Measurements from ENCODE around the gene SLC45A1. TPM values are rescaled to one million over a fixed set of nuclear protein-coding genes. Genes with fewer than 3 reads are reported as not detected.

The SLC45A1 gene
- total RNA-seq, 2 donors from 2014 or later: 4.4 to 6.0 TPM

GRCh38 chr1:8318436-8318835 is 522 bp downstream of the SLC45A1 start:
- H3K9me3 ChIP-seq: no peaks in the 10 kb centered on the region
- H3K4me1 ChIP-seq (ENCODE audit: control insufficient read depth in 1 of 2, low read depth in 2 of 2): peaks cover 2 to 31% of the 10 kb centered on the region in 2 donors
- TF ChIP-seq CTCF (IDR thresholded peaks at IDR 0.05): peak; percentile 3
- H3K27ac ChIP-seq: peak overlapping the region; percentile 5 to 52
- H3K36me3 ChIP-seq: no peaks in the 10 kb centered on the region
- peak overlapping the region; percentile 80 for H3K4me3 ChIP-seq
- no peaks in the 10 kb centered on the region for H3K27me3 ChIP-seq (replicated peaks; ENCODE audit: insufficient read depth)
- no peak for ATAC-seq (ENCODE audit: insufficient number of reproducible peaks, low FRiP score, low read depth)
- no peak for DNase-seq (ENCODE audit: low spot score)

DNA sequence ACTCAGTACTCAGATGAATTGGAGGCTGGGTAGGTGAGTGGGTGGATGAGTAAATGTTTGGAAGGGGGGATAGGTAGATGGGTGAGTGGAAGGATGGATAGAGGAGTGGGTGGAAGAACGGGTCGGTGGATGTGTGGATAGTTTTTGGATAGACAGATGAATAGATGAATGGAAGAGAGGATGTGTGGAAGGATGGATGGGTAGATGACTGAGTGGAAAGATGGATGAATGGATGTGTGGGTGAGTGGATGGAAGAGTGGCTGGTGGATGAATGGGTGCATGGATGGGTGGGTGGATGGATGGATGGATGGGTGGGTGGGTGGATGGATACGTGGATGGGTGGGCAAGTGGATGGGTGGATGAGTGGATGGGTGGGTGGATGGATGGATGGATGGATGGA is 3.7 kb downstream of the SLC45A1 start:
- Histone ChIP-seq H3K4me1 (ENCODE audit: control insufficient read depth in 1 of 2, low read depth in 2 of 2) (peaks cover 6 to 31% of the 10 kb centered on the region in 2 donors), H3K4me3 (no peak overlapping the region), H3K36me3 (no peaks in the 10 kb centered on the region), H3K27ac (no peak overlapping the region), H3K27me3 (replicated peaks; ENCODE audit: insufficient read depth) (no peaks in the 10 kb centered on the region), H3K9me3 (no peaks in the 10 kb centered on the region)
- no peak for TF ChIP-seq CTCF (IDR thresholded peaks at IDR 0.05)
- ATAC-seq (ENCODE audit: insufficient number of reproducible peaks, low FRiP score, low read depth): no peak
- DNase-seq (ENCODE audit: low spot score): no peak

DNA sequence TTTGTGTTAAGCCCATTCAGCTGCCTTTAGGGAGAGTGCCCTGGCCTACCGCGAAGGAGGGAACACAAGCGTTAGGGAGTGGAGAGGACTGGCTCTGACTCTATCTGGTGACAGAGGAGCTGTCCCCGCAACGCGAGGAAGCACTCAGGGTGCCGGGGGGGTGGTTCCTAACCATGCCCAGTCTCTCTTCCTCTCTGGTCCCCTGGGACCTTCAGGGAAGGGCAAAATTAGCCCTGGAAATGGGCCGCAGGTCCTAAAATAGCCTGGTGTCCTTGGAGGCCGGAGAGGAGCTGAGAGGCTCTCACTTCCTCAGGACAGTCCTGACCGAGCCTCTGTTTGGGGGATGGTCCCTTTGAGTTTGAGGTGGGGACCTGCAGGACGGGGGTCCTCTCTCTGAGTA is 5.8 kb downstream of the SLC45A1 start:
- Histone ChIP-seq H3K4me1 (ENCODE audit: control insufficient read depth in 1 of 2, low read depth in 2 of 2) (peaks cover 5 to 21% of the 10 kb centered on the region in 2 donors), H3K27me3 (replicated peaks; ENCODE audit: insufficient read depth) (no peaks in the 10 kb centered on the region), H3K9me3 (no peaks in the 10 kb centered on the region), H3K36me3 (no peaks in the 10 kb centered on the region), H3K27ac (peak overlapping the region; percentile 25 to 68), H3K4me3 (peak overlapping the region; percentile 39)
- peak; percentile 48 for ATAC-seq (ENCODE audit: insufficient number of reproducible peaks, low FRiP score, low read depth)
- no peak for TF ChIP-seq CTCF (IDR thresholded peaks at IDR 0.05)
- DNase-seq (ENCODE audit: low spot score): no peak

DNA sequence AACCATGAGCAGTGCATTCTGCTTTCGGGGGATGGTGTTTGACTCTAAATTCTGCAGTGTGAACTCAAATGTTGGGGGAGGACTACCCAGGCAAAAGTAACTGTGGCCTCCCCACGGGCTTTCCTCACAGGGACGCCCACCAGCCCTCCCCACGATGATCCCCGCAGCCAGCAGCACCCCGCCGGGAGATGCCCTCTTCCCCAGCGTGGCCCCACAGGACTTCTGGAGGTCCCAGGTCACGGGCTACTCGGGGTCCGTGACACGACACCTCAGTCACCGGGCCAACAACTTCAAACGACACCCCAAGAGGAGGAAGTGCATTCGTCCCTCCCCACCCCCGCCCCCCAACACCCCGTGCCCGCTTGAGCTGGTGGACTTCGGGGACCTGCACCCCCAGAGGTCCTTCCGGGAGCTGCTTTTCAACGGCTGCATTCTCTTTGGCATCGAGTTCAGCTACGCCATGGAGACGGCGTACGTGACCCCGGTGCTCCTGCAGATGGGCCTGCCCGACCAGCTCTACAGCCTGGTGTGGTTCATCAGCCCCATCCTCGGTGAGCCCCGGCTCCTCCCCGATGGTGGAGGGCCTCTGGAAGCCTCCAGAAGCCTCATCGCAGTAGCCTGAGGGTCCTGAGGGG is 6.4 kb downstream of the SLC45A1 start:
- DNase-seq (ENCODE audit: low spot score) (no peak), ATAC-seq (ENCODE audit: insufficient number of reproducible peaks, low FRiP score, low read depth) (no peak)
- H3K27me3 ChIP-seq (replicated peaks; ENCODE audit: insufficient read depth): no peaks in the 10 kb centered on the region
- peak overlapping the region; percentile 25 to 68 for H3K27ac ChIP-seq
- TF ChIP-seq CTCF (IDR thresholded peaks at IDR 0.05): no peak
- peak overlapping the region; percentile 39 for H3K4me3 ChIP-seq
- no peaks in the 10 kb centered on the region for H3K36me3 ChIP-seq
- H3K9me3 ChIP-seq: no peaks in the 10 kb centered on the region
- peaks cover 7 to 19% of the 10 kb centered on the region in 2 donors for H3K4me1 ChIP-seq (ENCODE audit: control insufficient read depth in 1 of 2, low read depth in 2 of 2)

DNA sequence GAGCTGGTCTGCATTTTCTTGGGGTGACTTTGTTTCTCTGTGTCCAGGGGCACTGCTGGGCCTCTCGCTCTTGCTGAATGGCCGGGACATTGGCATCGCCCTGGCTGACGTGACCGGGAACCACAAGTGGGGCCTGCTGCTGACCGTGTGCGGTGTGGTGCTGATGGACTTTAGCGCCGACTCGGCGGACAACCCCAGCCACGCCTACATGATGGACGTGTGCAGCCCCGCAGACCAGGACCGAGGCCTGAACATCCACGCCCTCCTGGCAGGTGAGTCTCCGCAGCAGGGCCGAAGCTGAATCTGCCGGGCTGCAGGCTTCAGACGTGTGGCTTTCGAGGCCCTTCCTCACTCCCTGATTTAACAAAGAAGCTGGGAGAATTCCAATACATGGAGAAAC is 7.9 kb downstream of the SLC45A1 start:
- Histone ChIP-seq H3K27me3 (replicated peaks; ENCODE audit: insufficient read depth) (no peaks in the 10 kb centered on the region), H3K36me3 (no peaks in the 10 kb centered on the region), H3K9me3 (no peaks in the 10 kb centered on the region), H3K4me3 (no peak overlapping the region), H3K4me1 (ENCODE audit: control insufficient read depth in 1 of 2, low read depth in 2 of 2) (peaks cover 7 to 26% of the 10 kb centered on the region in 2 donors), H3K27ac (no peak overlapping the region)
- DNase-seq (ENCODE audit: low spot score) (no peak), ATAC-seq (ENCODE audit: insufficient number of reproducible peaks, low FRiP score, low read depth) (no peak)
- TF ChIP-seq CTCF (IDR thresholded peaks at IDR 0.05): no peak
